ENCODE results near the gene FUCA1.
"Not testable (repeated sequence)": the region's sequence is repeated elsewhere in the genome, so short reads cannot be mapped to it uniquely, and the experiment has no call there.

FUCA1 gene

GRCh38 chr1:23868557-23869016 is 497 bp upstream of the FUCA1 start:
- peak overlapping the region; percentile 74 for H3K4me3 Mint-ChIP-seq
- peaks cover 15% of the 10 kb centered on the region for H3K36me3 Mint-ChIP-seq
- peaks cover 24% of the 10 kb centered on the region for H3K4me1 Mint-ChIP-seq
- H3K27ac Mint-ChIP-seq = peak overlapping the region; percentile 69
- ATAC-seq = no peak
- no peaks in the 10 kb centered on the region for H3K9me3 Mint-ChIP-seq
- DNase-seq (ENCODE audit: low spot score in 2 of 2) = no peak

GRCh38 chr1:23867542-23867894 is 572 bp downstream of the FUCA1 start:
- Mint-ChIP-seq H3K4me3 (peak overlapping the region; percentile 74), H3K27ac (no peak overlapping the region), H3K4me1 (peaks cover 24% of the 10 kb centered on the region), H3K36me3 (peaks cover 26% of the 10 kb centered on the region), H3K9me3 (no peaks in the 10 kb centered on the region)
- no peak for DNase-seq (ENCODE audit: low spot score in 2 of 2)
- ATAC-seq = no peak

- peaks cover 24% of the 10 kb centered on the region for H3K4me1 Mint-ChIP-seq
- DNase-seq (ENCODE audit: low spot score in 2 of 2) = no peak
- ATAC-seq = no peak
- H3K36me3 Mint-ChIP-seq = peaks cover 34% of the 10 kb centered on the region
- H3K9me3 Mint-ChIP-seq = no peaks in the 10 kb centered on the region
- no peak overlapping the region for H3K27ac Mint-ChIP-seq
- H3K4me3 Mint-ChIP-seq = no peak overlapping the region
These were observed 2.6 kb downstream of the FUCA1 start for GRCh38 chr1:23865543-23865930.

GRCh38 chr1:23864801-23865542 is 3.1 kb downstream of the FUCA1 start:
- H3K4me1 Mint-ChIP-seq = peaks cover 24% of the 10 kb centered on the region
- no peak overlapping the region for H3K4me3 Mint-ChIP-seq

GRCh38 chr1:23862640-23863039 is 5.5 kb downstream of the FUCA1 start:
- ATAC-seq = no peak

More at GRCh38 chr1:23864801-23865542, 3.1 kb downstream of the FUCA1 start:
- peaks cover 39% of the 10 kb centered on the region for H3K36me3 Mint-ChIP-seq
- H3K27ac Mint-ChIP-seq = no peak overlapping the region
- ATAC-seq = no peak
- DNase-seq (ENCODE audit: low spot score in 2 of 2) = no peak
- no peaks in the 10 kb centered on the region for H3K9me3 Mint-ChIP-seq

GRCh38 chr1:23854568-23854967 is 13.5 kb downstream of the FUCA1 start:
- ATAC-seq (peak; percentile 56), DNase-seq (ENCODE audit: low spot score in 2 of 2) (no peak)
- no peaks in the 10 kb centered on the region for H3K4me1 Mint-ChIP-seq
- H3K4me3 Mint-ChIP-seq = peak overlapping the region; percentile 28
- peaks cover 31% of the 10 kb centered on the region for H3K36me3 Mint-ChIP-seq
- peak overlapping the region; percentile 15 for H3K27ac Mint-ChIP-seq
- H3K9me3 Mint-ChIP-seq = no peaks in the 10 kb centered on the region

More at GRCh38 chr1:23862640-23863039, 5.5 kb downstream of the FUCA1 start:
- DNase-seq (ENCODE audit: low spot score in 2 of 2) = no peak
- H3K36me3 Mint-ChIP-seq = peaks cover 53% of the 10 kb centered on the region
- no peaks in the 10 kb centered on the region for H3K9me3 Mint-ChIP-seq
- H3K4me3 Mint-ChIP-seq = no peak overlapping the region
- H3K27ac Mint-ChIP-seq = no peak overlapping the region
- peaks cover 8% of the 10 kb centered on the region for H3K4me1 Mint-ChIP-seq

GRCh38 chr1:23853124-23853523 is 15.0 kb downstream of the FUCA1 start:
- not testable (repeated sequence) for DNase-seq (ENCODE audit: low spot score in 2 of 2); H3K4me1 Mint-ChIP-seq; H3K9me3 Mint-ChIP-seq; ATAC-seq; H3K27ac Mint-ChIP-seq; H3K4me3 Mint-ChIP-seq
- peaks cover 32% of the 10 kb centered on the region for H3K36me3 Mint-ChIP-seq

GRCh38 chr1:23851406-23851805 is 16.7 kb downstream of the FUCA1 start:
- DNase-seq (ENCODE audit: low spot score in 2 of 2); ATAC-seq; H3K4me1 Mint-ChIP-seq; H3K9me3 Mint-ChIP-seq; H3K4me3 Mint-ChIP-seq; H3K27ac Mint-ChIP-seq: not testable (repeated sequence)
- H3K36me3 Mint-ChIP-seq = peaks cover 34% of the 10 kb centered on the region

- Mint-ChIP-seq H3K36me3 (peaks cover 47% of the 10 kb centered on the region), H3K27ac (no peak overlapping the region), H3K9me3 (no peaks in the 10 kb centered on the region), H3K4me1 (no peaks in the 10 kb centered on the region), H3K4me3 (no peak overlapping the region)
- DNase-seq (ENCODE audit: low spot score in 2 of 2) (no peak), ATAC-seq (no peak)
These were observed 19.1 kb downstream of the FUCA1 start for GRCh38 chr1:23848673-23849616.

GRCh38 chr1:23847482-23848095 is 20.5 kb downstream of the FUCA1 start:
- H3K4me3 Mint-ChIP-seq; H3K9me3 Mint-ChIP-seq; H3K4me1 Mint-ChIP-seq; H3K27ac Mint-ChIP-seq; ATAC-seq; DNase-seq (ENCODE audit: low spot score in 2 of 2): not testable (repeated sequence)
- H3K36me3 Mint-ChIP-seq = peaks cover 45% of the 10 kb centered on the region

GRCh38 chr1:23845163-23845562 is 22.9 kb downstream of the FUCA1 start:
- DNase-seq (ENCODE audit: low spot score in 2 of 2) = no peak
- Mint-ChIP-seq H3K27ac (no peak overlapping the region), H3K4me1 (no peaks in the 10 kb centered on the region), H3K36me3 (peaks cover 45% of the 10 kb centered on the region), H3K4me3 (no peak overlapping the region), H3K9me3 (no peaks in the 10 kb centered on the region)
- ATAC-seq = no peak

- ATAC-seq (no peak), DNase-seq (ENCODE audit: low spot score in 2 of 2) (no peak)
- Mint-ChIP-seq H3K4me1 (peaks cover under 1% of the 10 kb centered on the region), H3K27ac (no peak overlapping the region), H3K4me3 (no peak overlapping the region), H3K9me3 (no peaks in the 10 kb centered on the region), H3K36me3 (peaks cover 40% of the 10 kb centered on the region)
These were observed 24.4 kb downstream of the FUCA1 start for GRCh38 chr1:23843644-23844043.

- ATAC-seq (peak; percentile 100), DNase-seq (ENCODE audit: low spot score in 2 of 2) (peak; percentile 64 to 86)
- Mint-ChIP-seq H3K36me3 (no peaks in the 10 kb centered on the region), H3K4me1 (peaks cover 14% of the 10 kb centered on the region), H3K4me3 (peak overlapping the region; percentile 65), H3K27ac (peak overlapping the region; percentile 69), H3K9me3 (no peaks in the 10 kb centered on the region)
These were observed 29.7 kb downstream of the FUCA1 start for GRCh38 chr1:23838401-23838866.

- no peak for DNase-seq (ENCODE audit: low spot score in 2 of 2)
- H3K36me3 Mint-ChIP-seq = no peaks in the 10 kb centered on the region
- no peaks in the 10 kb centered on the region for H3K9me3 Mint-ChIP-seq
- ATAC-seq = peak; percentile 3
- peaks cover 14% of the 10 kb centered on the region for H3K4me1 Mint-ChIP-seq
- H3K27ac Mint-ChIP-seq = peak overlapping the region; percentile 69
- peak overlapping the region; percentile 65 for H3K4me3 Mint-ChIP-seq
These were observed 30.2 kb downstream of the FUCA1 start for GRCh38 chr1:23837908-23838307.

- ATAC-seq (no peak), DNase-seq (ENCODE audit: low spot score in 2 of 2) (no peak)
- no peak overlapping the region for H3K27ac Mint-ChIP-seq
- peaks cover 14% of the 10 kb centered on the region for H3K4me1 Mint-ChIP-seq
- no peak overlapping the region for H3K4me3 Mint-ChIP-seq
- H3K9me3 Mint-ChIP-seq = no peaks in the 10 kb centered on the region
- no peaks in the 10 kb centered on the region for H3K36me3 Mint-ChIP-seq
These were observed 32.1 kb downstream of the FUCA1 start for GRCh38 chr1:23836037-23836436.

All from stimulated activated effector memory CD8-positive, alpha-beta T cell treated with anti-CD3 and anti-CD28 coated beads, Interleukin-12 subunit alpha, Interleukin-12 subunit beta, amount 100 ng/mL, for 72 hours (primary cell).